Prostate gland (tissue), 2 donors: ENCODE results near the gene ARFGEF3.

Experiments used
- POLR2A ChIP-seq: fragments of 450-650 bp; IDR thresholded peaks from one replicate; pipeline ENCODE4 v1.6.1; 2016; ENCODE audit warnings: antibody characterized with exemption, mild to moderate bottlenecking
- POLR2AphosphoS5 ChIP-seq: sonication (generic); formaldehyde crosslinking; IDR thresholded peaks from one replicate; pipeline ENCODE4 v1.6.1; 2017; ENCODE audit warnings: antibody characterized with exemption
- TF ChIP-seq, protein P1 (sequence below), 4 experiments: fragments of 200-600 bp in 2 of 4; fragments of 450-650 bp in 2 of 4; sonication (generic) in 2 of 4; IDR thresholded peaks; 1 replicate in 3 of 4; 2 replicates in 1 of 4; pipeline ENCODE4 v1.5.1; 2016 to 2019; ENCODE audit warnings: antibody characterized with exemption in 4 of 4, mild to moderate bottlenecking in 2 of 4, moderate library complexity in 2 of 4

DNA sequence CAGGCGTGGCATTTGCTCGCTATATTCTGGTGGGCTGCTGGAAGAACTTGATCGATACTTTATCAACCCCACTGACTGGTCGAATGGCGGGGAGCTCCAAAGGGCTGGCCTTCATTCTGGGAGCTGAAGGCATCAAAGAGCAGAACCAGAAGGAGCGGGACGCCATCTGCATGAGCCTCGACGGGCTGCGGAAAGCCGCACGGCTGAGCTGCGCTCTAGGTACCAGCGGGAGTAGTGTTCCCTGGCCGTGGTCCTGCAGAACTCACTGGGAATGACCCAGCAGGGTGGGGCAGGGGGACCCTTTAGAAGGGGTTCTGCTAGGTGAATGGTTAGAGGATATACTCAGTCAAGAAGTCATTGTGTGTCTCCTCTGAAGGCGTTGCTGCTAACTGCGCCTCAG, 125.0 kb downstream of the ARFGEF3 start:
- TF ChIP-seq, protein P1, sequence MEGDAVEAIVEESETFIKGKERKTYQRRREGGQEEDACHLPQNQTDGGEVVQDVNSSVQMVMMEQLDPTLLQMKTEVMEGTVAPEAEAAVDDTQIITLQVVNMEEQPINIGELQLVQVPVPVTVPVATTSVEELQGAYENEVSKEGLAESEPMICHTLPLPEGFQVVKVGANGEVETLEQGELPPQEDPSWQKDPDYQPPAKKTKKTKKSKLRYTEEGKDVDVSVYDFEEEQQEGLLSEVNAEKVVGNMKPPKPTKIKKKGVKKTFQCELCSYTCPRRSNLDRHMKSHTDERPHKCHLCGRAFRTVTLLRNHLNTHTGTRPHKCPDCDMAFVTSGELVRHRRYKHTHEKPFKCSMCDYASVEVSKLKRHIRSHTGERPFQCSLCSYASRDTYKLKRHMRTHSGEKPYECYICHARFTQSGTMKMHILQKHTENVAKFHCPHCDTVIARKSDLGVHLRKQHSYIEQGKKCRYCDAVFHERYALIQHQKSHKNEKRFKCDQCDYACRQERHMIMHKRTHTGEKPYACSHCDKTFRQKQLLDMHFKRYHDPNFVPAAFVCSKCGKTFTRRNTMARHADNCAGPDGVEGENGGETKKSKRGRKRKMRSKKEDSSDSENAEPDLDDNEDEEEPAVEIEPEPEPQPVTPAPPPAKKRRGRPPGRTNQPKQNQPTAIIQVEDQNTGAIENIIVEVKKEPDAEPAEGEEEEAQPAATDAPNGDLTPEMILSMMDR (IDR thresholded peaks at IDR 0.05), result no peak
- TF ChIP-seq POLR2AphosphoS5, result no peak
- TF ChIP-seq POLR2A, result no peak
